HepG2 (cell line): ENCODE data around the gene PLPPR3. TPM values are rescaled to one million over a fixed set of nuclear protein-coding genes. Genes with fewer than 3 reads are reported as not detected.
A peak's percentile ranks its signal among the peaks of the same experiment; 100 is the strongest.

ENCODE experiments used
- ATAC-seq: fragments of 200-7000 bp; cut with Tn5 transposase; 3 replicates; pipeline ENCODE4 v1.9.1; 2020; ENCODE audit warnings: mild to moderate bottlenecking, moderate library complexity
- BruUV-seq: library from RNA; stranded (reverse); fragments of 400-500 nt; replicated peaks from 2 replicates; lab custom pipeline; 2021; lab: Mats Ljungman, UMichigan
- CTCF ChIA-PET: fragments of 300-600 bp; formaldehyde crosslinking; extraction: SDS; loops from one replicate; lab custom pipeline; 2021; ENCODE audit warnings: low total read pairs, inconsistent platforms, low intra/inter-chr PET ratio; lab: Yijun Ruan, JAX
- POLR2A ChIA-PET: fragments of 350-600 bp; sonication (Branson Sonifier 250); formaldehyde crosslinking; loops from one replicate; lab custom pipeline; 2020; ENCODE audit warnings: antibody characterized with exemption, inconsistent platforms; lab: Yijun Ruan, JAX
- DNase-seq: peaks from one replicate; pipeline ENCODE4 v3.0.0-alpha.2; 2015; ENCODE audit warnings: low spot score
- FAIRE-seq: peaks from 3 replicates; lab custom pipeline; 2011; peaks lifted over from hg19 to GRCh38; lab: Jason Lieb, UNC
- H2AFZ ChIP-seq: one replicate; pipeline ENCODE4 v1.6.1; 2011; ENCODE audit warnings: low read length, inconsistent platforms
- H3K27ac ChIP-seq: fragments of 300-600 bp; 3 replicates; pipeline ENCODE4 v1.8.0; 2011; ENCODE audit warnings: mixed run types, mild to moderate bottlenecking, mixed read lengths, low read length, inconsistent platforms; ENCODE audit not compliant: insufficient read depth; ENCODE audit errors: extremely low read length
- H3K27me3 ChIP-seq, 2 experiments: fragments of 200-600 bp in 1 of 2; 2 replicates in 1 of 2; 3 replicates in 1 of 2; pipeline versions ENCODE4 v1.6.0 to v1.8.0; 2011; ENCODE audit warnings: low read length in 2 of 2, mild to moderate bottlenecking in 2 of 2, moderate library complexity in 2 of 2, inconsistent platforms in 1 of 2; ENCODE audit not compliant: insufficient read depth in 2 of 2, control insufficient read depth in 1 of 2
- H3K36me3 ChIP-seq, 2 experiments: fragments of 200-600 bp in 1 of 2; replicated peaks in 1 of 2; 2 replicates in 1 of 2; 3 replicates in 1 of 2; pipeline versions ENCODE4 v1.5.1 to v1.8.0; 2011; ENCODE audit warnings: low read length in 2 of 2, inconsistent platforms in 1 of 2; ENCODE audit not compliant: insufficient read depth in 2 of 2, control insufficient read depth in 1 of 2
- H3K4me1 ChIP-seq: 2 replicates; pipeline ENCODE4 v1.5.1; 2012; ENCODE audit warnings: low read length, inconsistent platforms; ENCODE audit not compliant: insufficient read depth
- H3K4me2 ChIP-seq: 2 replicates; pipeline ENCODE4 v1.6.0; 2011; ENCODE audit warnings: low read depth, low read length, inconsistent platforms
- H3K4me3 ChIP-seq, 3 experiments: fragments of 200-600 bp in 1 of 3; sonication (generic), shearing (Covaris generic) in 1 of 3; replicated peaks in 1 of 3; 2 replicates each; pipeline ENCODE4 v1.5.1; 2011 to 2016; ENCODE audit warnings: low read length in 3 of 3, inconsistent platforms in 2 of 3, low read depth in 2 of 3, mild to moderate bottlenecking in 2 of 3, control low read depth in 1 of 3, mixed read lengths in 1 of 3; ENCODE audit not compliant: insufficient read depth in 1 of 3
- H3K79me2 ChIP-seq: one replicate; pipeline ENCODE4 v1.6.1; 2011; ENCODE audit warnings: low read length, inconsistent platforms; ENCODE audit not compliant: insufficient read depth
- H3K9ac ChIP-seq: 2 replicates; pipeline ENCODE4 v1.6.0; 2011; ENCODE audit warnings: mild to moderate bottlenecking, low read depth, low read length, inconsistent platforms; ENCODE audit not compliant: insufficient read depth
- H3K9me3 ChIP-seq: 2 replicates; pipeline ENCODE4 v1.5.1; 2012; ENCODE audit warnings: mild to moderate bottlenecking, low read length
- H4K20me1 ChIP-seq: 2 replicates; pipeline ENCODE4 v1.6.0; 2011; ENCODE audit warnings: inconsistent platforms, mild to moderate bottlenecking, low read length, moderate library complexity; ENCODE audit not compliant: insufficient read depth
- GABPA ChIP-seq, 2 experiments: IDR thresholded peaks; 2 replicates each; pipeline ENCODE4 v1.6.1; 2011 to 2016; ENCODE audit warnings: low read depth in 2 of 2, low read length in 1 of 2, missing biosample characterization in 1 of 2, missing genetic modification characterization in 1 of 2
- HIC2 ChIP-seq: sonication (generic); formaldehyde crosslinking; IDR thresholded peaks from 2 replicates; pipeline ENCODE4 v1.9.0; 2022; ENCODE audit warnings: low read depth, missing genetic modification reagents
- HNRNPL ChIP-seq: fragments of 200-400 bp; formaldehyde crosslinking; IDR thresholded peaks from 2 replicates; pipeline ENCODE4 v1.6.1; 2017; ENCODE audit warnings: mild to moderate bottlenecking, low read depth, low read length
- RBFOX2 ChIP-seq: fragments of 200-400 bp; formaldehyde crosslinking; IDR thresholded peaks from 2 replicates; pipeline ENCODE4 v1.6.1; 2017; ENCODE audit warnings: low read depth, mild to moderate bottlenecking, low read length
- THAP9 ChIP-seq: sonication (generic); formaldehyde crosslinking; IDR thresholded peaks from 2 replicates; pipeline ENCODE4; 2020; ENCODE audit warnings: missing genetic modification reagents, mild to moderate bottlenecking, borderline replicate concordance
- ZBTB33 ChIP-seq: sonication (generic); formaldehyde crosslinking; IDR thresholded peaks from 2 replicates; pipeline ENCODE4 v1.4.0; 2020; ENCODE audit warnings: missing genetic modification reagents
- ZBTB38 ChIP-seq: sonication (generic); formaldehyde crosslinking; IDR thresholded peaks from 2 replicates; pipeline ENCODE4 v1.5.1; 2020; ENCODE audit warnings: mild to moderate bottlenecking, missing genetic modification reagents
- ZNF713 ChIP-seq: sonication (generic); formaldehyde crosslinking; IDR thresholded peaks from 2 replicates; pipeline ENCODE4 v1.4.0; 2020; ENCODE audit warnings: mild to moderate bottlenecking, missing genetic modification reagents
- ZNF737 ChIP-seq: sonication (generic); formaldehyde crosslinking; IDR thresholded peaks from 2 replicates; pipeline ENCODE4 v1.5.0; 2020; ENCODE audit warnings: missing genetic modification reagents, mild to moderate bottlenecking, borderline replicate concordance
- ZNF75D ChIP-seq: sonication (generic); formaldehyde crosslinking; IDR thresholded peaks from 2 replicates; pipeline ENCODE4 v1.8.1; 2023; ENCODE audit warnings: missing genetic modification reagents, mild to moderate bottlenecking, borderline replicate concordance
- WGBS: methylation state at CpG from one replicate; pipeline ENCODE4 v1.1.6; 2017; ENCODE audit warnings: low lambda C conversion rate; 5-methylcytosine and 5-hydroxymethylcytosine counted together
- in situ Hi-C: cut with HindIII; loops from 2 replicates; pipeline ENCODE4 v1.10.0; 2017; ENCODE audit warnings: low pct_unique_long_range_greater_than_20kb; ENCODE audit not compliant: extremely low pct_ligation_motif_present
- intact Hi-C: fragments of 100-400 bp; cut with micrococcal nuclease; formaldehyde crosslinking; loops from one replicate; pipeline ENCODE4 v1.10.0; 2022; ENCODE audit not compliant: unreplicated experiment
- polyA plus RNA-seq, 8 experiments: library from polyadenylated mRNA; depleted of rRNA in 3 of 8; stranded (reverse) in 7 of 8; unstranded in 1 of 8; fragments of >200 nt; fragmentation: Illumina TruSeq in 4 of 8; extraction: Trizol in 4 of 8; gene quantifications; 2 replicates each; pipeline versions ENCODE4 v1.2.1 to v1.2.3, GENCODE V29; 2011 to 2016; ENCODE audit warnings: low read depth in 4 of 8, missing spikeins in 1 of 8, mixed read lengths in 1 of 8; ENCODE audit not compliant: insufficient read depth in 1 of 8
- total RNA-seq, 5 experiments: library from RNA; depleted of rRNA; stranded (reverse); fragments of >200 nt; fragmentation: Illumina TruSeq; extraction: Trizol; gene quantifications; 2 replicates each; pipeline ENCODE4 v1.2.3, GENCODE V29; 2016; ENCODE audit warnings: low read depth in 1 of 5

The PLPPR3 gene
- total and polyA plus RNA-seq, 2 of the 13 experiments (the other 11 are each of a cell fraction or from before 2014, with no cell fraction given) = 0.07 to 0.16 TPM

GRCh38 chr19:787536-787935 is 34.2 kb downstream of the PLPPR3 start:
- no peaks in the 10 kb centered on the region for H3K27me3 ChIP-seq

GRCh38 chr19:784541-784940 is 37.2 kb downstream of the PLPPR3 start:
- Histone ChIP-seq H3K4me3 (peak overlapping the region in 1 of 3 experiments; percentile 19; a peak in 1 of 6 replicates), H3K9ac (no peak overlapping the region), H3K4me2 (0 out of 2 replicates have a peak overlapping the region, but pooled peaks have one; percentile 24), H4K20me1 (no peaks in the 10 kb centered on the region), H2AFZ (no peak overlapping the region), H3K4me1 (peaks cover 48% of the 10 kb centered on the region), H3K9me3 (no peaks in the 10 kb centered on the region), H3K27ac (peak overlapping the region; percentile 26), H3K36me3 (no peaks in the 10 kb centered on the region), H3K27me3 (no peaks in the 10 kb centered on the region), H3K79me2 (peaks cover 5% of the 10 kb centered on the region)
- ChIA-PET CTCF (no interaction called here), POLR2A (interaction anchor here (0.7 to 1.3 kb wide), 3 partner anchors 11 to 235 kb away, joined by 3 to 6 read pairs (median 3); partner anchors contain the start of gene PTBP1)
- BruUV-seq = no TSS peak
- ATAC-seq (no peak), DNase-seq (no peak), FAIRE-seq (no peak)
- intact Hi-C loops = loop anchor here (10.0 kb wide), 1 partner anchor 210 kb away; no protein-coding TSS in a partner anchor
- 88% methylated on average over 13 of the region's 13 CpGs for WGBS
- peak; percentile 54; the same call in 1 of the 2 replicates for TF ChIP-seq ZBTB38 (CRISPR knock-in tag)
- no peak for TF ChIP-seq ZNF713 (CRISPR knock-in tag)
- no peak for TF ChIP-seq GABPA (IDR thresholded peaks at IDR 0.05; ENCODE audit: low read depth, low read length)
- no peak for TF ChIP-seq GABPA (CRISPR knock-in tag; IDR thresholded peaks at IDR 0.05; ENCODE audit: low read depth)
- peak; percentile 25; the same call in 1 of the 2 replicates for TF ChIP-seq ZBTB33 (CRISPR knock-in tag)
- no peak for TF ChIP-seq THAP9 (CRISPR knock-in tag)
- 0 out of 2 replicates have a peak, but pooled peaks have one; percentile 30 for TF ChIP-seq HNRNPL
- 0 out of 2 replicates have a peak, but pooled peaks have one; percentile 60 for TF ChIP-seq HIC2 (CRISPR knock-in tag)
- no peak for TF ChIP-seq RBFOX2
- in situ Hi-C loops = no loop called here

More at GRCh38 chr19:787536-787935, 34.2 kb downstream of the PLPPR3 start:
- no TSS peak for BruUV-seq
- no peak overlapping the region for H3K4me2 ChIP-seq
- ChIA-PET CTCF (no interaction called here), POLR2A (no interaction called here)
- WGBS = 90% methylated on average over 15 of the region's 16 CpGs
- no peak for DNase-seq
- H2AFZ ChIP-seq = no peak overlapping the region
- intact Hi-C loops (loop anchor here (10.0 kb wide), 1 partner anchor 207 kb away; no protein-coding TSS in a partner anchor), in situ Hi-C loops (no loop called here)
- H3K4me1 ChIP-seq = peaks cover 63% of the 10 kb centered on the region
- no peak for FAIRE-seq
- H3K9ac ChIP-seq = no peak overlapping the region
- TF ChIP-seq ZNF75D (CRISPR knock-in tag) (no peak), ZNF737 (CRISPR knock-in tag) (no peak)
- no peak overlapping the region for H3K27ac ChIP-seq
- no peaks in the 10 kb centered on the region for H3K36me3 ChIP-seq
- H4K20me1 ChIP-seq = no peaks in the 10 kb centered on the region
- no peak overlapping the region for H3K4me3 ChIP-seq
- no peak for ATAC-seq
- H3K79me2 ChIP-seq = peaks cover 5% of the 10 kb centered on the region
- no peaks in the 10 kb centered on the region for H3K9me3 ChIP-seq
